PFSK-1 (cell line): ENCODE results near the gene WNT3A.

ENCODE experiments used
- FOXP2 ChIP-seq: optimal IDR thresholded peaks from 2 replicates; pipeline ENCODE3; 2011; ENCODE audit warnings: borderline replicate concordance, control low read depth, inconsistent platforms; ENCODE audit not compliant: insufficient read depth; ENCODE audit errors: extremely low read length, extremely low read depth
- POLR2AphosphoS5 ChIP-seq: IDR thresholded peaks from 2 replicates; pipeline ENCODE4 v1.6.1; 2012; ENCODE audit warnings: low read depth, mild to moderate bottlenecking, control low read depth, low read length, moderate library complexity
- REST ChIP-seq, 2 experiments: IDR thresholded peaks; 2 replicates each; pipeline versions ENCODE4 v1.6.1 to v1.8.0; 2011 to 2012; ENCODE audit warnings: low read depth in 2 of 2, low read length in 2 of 2, control low read depth in 1 of 2, inconsistent platforms in 1 of 2, mild to moderate bottlenecking in 1 of 2, moderate library complexity in 1 of 2; ENCODE audit not compliant: insufficient read depth in 1 of 2
- SIN3A ChIP-seq: IDR thresholded peaks from 2 replicates; pipeline ENCODE4 v1.6.1; 2012; ENCODE audit warnings: mild to moderate bottlenecking, low read length, moderate library complexity, borderline replicate concordance; ENCODE audit not compliant: insufficient read depth

DNA sequence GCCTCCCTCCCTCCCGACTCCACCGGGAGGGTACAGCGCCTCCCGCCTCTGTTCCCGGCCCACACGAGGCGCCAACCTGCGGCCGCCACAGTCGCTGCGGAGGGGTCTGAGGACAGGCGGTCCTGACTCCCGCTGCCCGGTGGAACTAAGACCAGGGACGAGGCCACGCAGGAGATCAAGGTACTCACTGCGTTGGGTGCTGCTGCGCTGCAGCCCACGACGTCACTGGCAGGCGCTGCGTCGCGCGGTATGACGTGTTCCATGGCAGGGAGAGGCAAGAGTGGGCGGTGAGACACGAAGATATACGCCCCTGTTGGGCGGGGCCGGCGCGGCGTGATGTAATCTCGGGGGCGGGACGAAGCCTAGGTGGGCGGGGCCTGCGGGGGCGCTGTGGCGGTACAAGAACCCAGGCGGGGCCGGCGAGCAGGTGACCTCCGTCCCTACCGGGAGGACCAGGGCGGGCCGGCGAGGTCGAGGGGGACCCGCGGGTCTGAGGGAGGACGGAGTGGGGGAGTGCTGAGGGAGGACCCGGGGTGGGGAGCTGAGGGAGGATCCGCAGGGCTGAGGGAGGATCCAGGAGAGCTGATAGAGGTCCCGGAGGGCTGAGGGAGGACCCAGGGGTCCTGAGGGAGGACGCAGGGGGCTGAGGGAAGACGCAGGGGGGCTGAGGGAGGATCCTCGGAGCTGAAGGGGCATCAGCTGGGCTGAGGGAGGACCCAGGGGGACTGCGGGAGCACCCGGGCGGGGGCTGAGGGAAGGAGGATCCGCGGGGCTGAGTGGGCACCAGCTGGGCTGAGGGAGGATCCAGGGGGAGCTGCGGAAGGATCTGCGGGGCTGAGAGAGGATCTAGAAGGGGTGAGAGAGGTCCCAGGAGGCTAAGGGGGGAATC is 102.5 kb downstream of the WNT3A start, which contains the start of gene MRPL55:
- TF ChIP-seq POLR2AphosphoS5 (peak; percentile 95), SIN3A (peak; percentile 56; the same call in 1 of the 2 replicates), FOXP2 (no peak), REST (IDR thresholded peaks at IDR 0.05; ENCODE audit: insufficient read depth in 1 of 2, low read depth in 2 of 2, low read length in 2 of 2) (peak in 1 of 2 experiments; percentile 50; a peak in 1 of 4 replicates)
